A549 (cell line): Measurements from ENCODE around the gene ZFPL1. TPM values are rescaled to one million over a fixed set of nuclear protein-coding genes. Genes with fewer than 3 reads are reported as not detected.
A peak's percentile ranks its signal among the peaks of the same experiment; 100 is the strongest.

Source experiments
- ATAC-seq, 2 experiments: fragments of 200-7000 bp in 1 of 2; fragments of >200 bp in 1 of 2; cut with Nextera tagmentation in 1 of 2; cut with Tn5 transposase in 1 of 2; 3 replicates each; pipeline versions ENCODE4 v1.8.0 to v1.9.1; 2018 to 2020; ENCODE audit warnings: mild to moderate bottlenecking in 1 of 2, moderate library complexity in 1 of 2
- CTCF ChIA-PET: fragments of 300-600 bp; sonication (Branson Sonifier 250); formaldehyde crosslinking; extraction: SDS; loops from one replicate; lab custom pipeline; 2021; ENCODE audit warnings: antibody characterized with exemption, inconsistent platforms; lab: Yijun Ruan, JAX
- POLR2A ChIA-PET: fragments of 350-600 bp; formaldehyde crosslinking; extraction: SDS; loops from one replicate; lab custom pipeline; 2021; ENCODE audit warnings: antibody characterized with exemption, inconsistent platforms; lab: Yijun Ruan, JAX
- DNase-seq, 2 experiments: peaks; one replicate each; pipeline versions ENCODE4 v3.0.0 to v3.0.0-alpha.2; 2011 to 2016; ENCODE audit warnings: low read depth in 1 of 2, low spot score in 1 of 2
- FAIRE-seq: peaks from 2 replicates; lab custom pipeline; 2011; peaks lifted over from hg19 to GRCh38; lab: Jason Lieb, UNC
- H3K27ac ChIP-seq, 2 experiments: fragments of >200 bp; sonication (Bioruptor Twin); formaldehyde crosslinking; 3 replicates each; pipeline ENCODE4 v1.5.1; 2016 to 2017
- H3K4me1 ChIP-seq: fragments of >200 bp; sonication (Bioruptor Twin); formaldehyde crosslinking; 3 replicates; pipeline ENCODE4 v1.6.1; 2016
- H3K4me2 ChIP-seq: fragments of >200 bp; sonication (Bioruptor Twin); formaldehyde crosslinking; 3 replicates; pipeline ENCODE4 v1.6.1; 2016
- H3K4me3 ChIP-seq: fragments of >200 bp; sonication (Bioruptor Twin); formaldehyde crosslinking; 3 replicates; pipeline ENCODE4 v1.5.1; 2016
- H3K9me3 ChIP-seq: fragments of >200 bp; sonication (Bioruptor Twin); formaldehyde crosslinking; 3 replicates; pipeline ENCODE4 v1.6.1; 2016
- ATOH8 ChIP-seq: fragments of 250-450 bp; sonication (Bioruptor Pico); IDR thresholded peaks from 2 replicates; pipeline ENCODE4 v1.5.0; 2020; ENCODE audit warnings: low read depth, mild to moderate bottlenecking, moderate library complexity
- BHLHE40 ChIP-seq: IDR thresholded peaks from 2 replicates; pipeline ENCODE4 v1.6.1; 2012; ENCODE audit warnings: low read depth, low read length, inconsistent platforms
- CBX2 ChIP-seq: fragments of 200-600 bp; sonication (generic); IDR thresholded peaks from 2 replicates; pipeline ENCODE4 v1.6.1; 2016; ENCODE audit warnings: low read depth, mild to moderate bottlenecking, borderline replicate concordance
- CBX8 ChIP-seq: fragments of 200-600 bp; sonication (generic); IDR thresholded peaks from 2 replicates; pipeline ENCODE4 v1.6.1; 2016
- CHD4 ChIP-seq: fragments of 200-600 bp; sonication (generic); IDR thresholded peaks from 2 replicates; pipeline ENCODE4 v1.6.1; 2016; ENCODE audit warnings: antibody characterized with exemption, mild to moderate bottlenecking, borderline replicate concordance
- CTCF ChIP-seq: fragments of >200 bp; sonication (Bioruptor Twin); formaldehyde crosslinking; IDR thresholded peaks from 3 replicates; pipeline ENCODE4 v1.5.1; 2016
- E2F6 ChIP-seq: IDR thresholded peaks from 2 replicates; pipeline ENCODE4 v1.6.1; 2012; ENCODE audit warnings: low read depth, borderline replicate concordance
- EHF ChIP-seq: fragments of 250-450 bp; sonication (Bioruptor Pico); IDR thresholded peaks from 2 replicates; pipeline ENCODE4 v1.5.0; 2020; ENCODE audit warnings: mild to moderate bottlenecking
- EHMT2 ChIP-seq: fragments of 200-600 bp; sonication (generic); IDR thresholded peaks from 2 replicates; pipeline ENCODE4 v1.6.1; 2016; ENCODE audit warnings: antibody characterized with exemption, low read depth, mild to moderate bottlenecking, moderate library complexity
- EP300 ChIP-seq, 2 experiments: fragments of >200 bp; sonication (Bioruptor Twin); formaldehyde crosslinking; IDR thresholded peaks; 2 replicates in 1 of 2; 3 replicates in 1 of 2; pipeline ENCODE4 v1.6.1; 2016 to 2017
- FOSB ChIP-seq: fragments of 250-450 bp; sonication (Bioruptor Pico); IDR thresholded peaks from 2 replicates; pipeline ENCODE4 v1.5.0; 2020; ENCODE audit warnings: mild to moderate bottlenecking, moderate library complexity
- FOXS1 ChIP-seq: fragments of 250-450 bp; sonication (Bioruptor Pico); IDR thresholded peaks from 2 replicates; pipeline ENCODE4 v1.5.0; 2020; ENCODE audit warnings: mild to moderate bottlenecking, moderate library complexity
- GATA3 ChIP-seq: IDR thresholded peaks from 2 replicates; pipeline ENCODE4 v1.6.1; 2012; ENCODE audit warnings: borderline replicate concordance
- HDAC2 ChIP-seq: fragments of 200-600 bp; sonication (generic); IDR thresholded peaks from 2 replicates; pipeline ENCODE4 v1.6.1; 2016
- HMGXB4 ChIP-seq: fragments of 250-450 bp; sonication (Bioruptor Pico); IDR thresholded peaks from 2 replicates; pipeline ENCODE4 v1.5.0; 2021; ENCODE audit warnings: mild to moderate bottlenecking, moderate library complexity, borderline replicate concordance
- JUN ChIP-seq, 2 experiments: fragments of >200 bp; sonication (Bioruptor Twin); formaldehyde crosslinking; IDR thresholded peaks; 2 replicates in 1 of 2; 3 replicates in 1 of 2; pipeline ENCODE4 v1.6.1; 2016 to 2017
- JUNB ChIP-seq: fragments of >200 bp; sonication (Bioruptor Twin); formaldehyde crosslinking; IDR thresholded peaks from 2 replicates; pipeline ENCODE4 v1.6.1; 2016
- KDM5A ChIP-seq: fragments of 200-600 bp; sonication (generic); IDR thresholded peaks from 2 replicates; pipeline ENCODE4 v1.6.1; 2016; ENCODE audit warnings: antibody characterized with exemption, mild to moderate bottlenecking
- MAFK ChIP-seq: fragments of 450-650 bp; IDR thresholded peaks from 2 replicates; pipeline ENCODE4 v1.6.1; 2014; ENCODE audit not compliant: partially characterized antibody
- MYC ChIP-seq: IDR thresholded peaks from 2 replicates; pipeline ENCODE4 v1.6.1; 2012; ENCODE audit warnings: mild to moderate bottlenecking, inconsistent platforms, low read length, improper control_type of control experiment, borderline replicate concordance
- NFE2L2 ChIP-seq: fragments of 150-350 bp; conservative IDR thresholded peaks from 2 replicates; pipeline ENCODE4 v1.6.1; 2014; ENCODE audit warnings: low read length
- NPAS2 ChIP-seq: fragments of 250-450 bp; sonication (Bioruptor Pico); IDR thresholded peaks from 2 replicates; pipeline ENCODE4 v1.8.0; 2022; ENCODE audit warnings: mild to moderate bottlenecking, moderate library complexity, borderline replicate concordance
- PBX3 ChIP-seq: IDR thresholded peaks from 2 replicates; pipeline ENCODE4 v1.6.1; 2012
- PHF8 ChIP-seq: fragments of 200-600 bp; sonication (generic); IDR thresholded peaks from 2 replicates; pipeline ENCODE4 v1.6.1; 2016; ENCODE audit warnings: low read depth, mild to moderate bottlenecking, antibody characterized with exemption, moderate library complexity, borderline replicate concordance
- POLR2A ChIP-seq: IDR thresholded peaks from 2 replicates; pipeline ENCODE4 v1.6.1; 2012; ENCODE audit warnings: mild to moderate bottlenecking, low read length
- RCOR1 ChIP-seq: fragments of 150-350 bp; IDR thresholded peaks from 2 replicates; pipeline ENCODE4 v1.6.1; 2014; ENCODE audit warnings: antibody characterized with exemption, low read length, low read depth
- REST ChIP-seq: fragments of 200-600 bp; sonication (generic); IDR thresholded peaks from 2 replicates; pipeline ENCODE4 v1.6.1; 2016; ENCODE audit warnings: antibody characterized with exemption, mild to moderate bottlenecking, moderate library complexity
- SMC3 ChIP-seq: fragments of >200 bp; sonication (Bioruptor Twin); formaldehyde crosslinking; IDR thresholded peaks from 3 replicates; pipeline ENCODE4 v1.6.1; 2018; ENCODE audit warnings: inconsistent platforms
- ZFP36 ChIP-seq: fragments of 450-650 bp; IDR thresholded peaks from 2 replicates; pipeline ENCODE4 v1.6.1; 2014; ENCODE audit warnings: borderline replicate concordance; ENCODE audit not compliant: partially characterized antibody
- ZNF302 ChIP-seq: fragments of 250-450 bp; sonication (Bioruptor Pico); IDR thresholded peaks from 2 replicates; pipeline ENCODE4 v1.9.0; 2021; ENCODE audit warnings: inconsistent platforms, mild to moderate bottlenecking, moderate library complexity
- WGBS: methylation state at CpG from one replicate; pipeline ENCODE4 v1.1.6; 2017; ENCODE audit errors: missing lambda C conversion rate; 5-methylcytosine and 5-hydroxymethylcytosine counted together
- polyA minus RNA-seq: library from RNA; depleted of rRNA, polyadenylated mRNA; stranded (reverse); fragments of >200 nt; gene quantifications from 2 replicates; pipeline ENCODE4 v1.2.3, GENCODE V29; 2011; rRNA and poly(A)+ RNA removed
- polyA plus RNA-seq, 4 experiments: library from polyadenylated mRNA; depleted of rRNA in 3 of 4; stranded (reverse); fragments of >200 nt; fragmentation: RNase III in 1 of 4; extraction: RNeasy Plus Mini Kit Qiagen cat#74134 plus additional on column Dnase treatment in 1 of 4; gene quantifications; 2 replicates in 3 of 4; 3 replicates in 1 of 4; pipeline ENCODE4 v1.2.3, GENCODE V29; 2011 to 2017

The ZFPL1 gene
- polyA plus RNA-seq (2011; rRNA removed): 27.7 and 30.1 TPM in 2 replicates
- polyA plus RNA-seq (2012; cell fraction: cytosol; rRNA removed): 52.7 and 56.5 TPM in 2 replicates
- 71.8 and 82.0 TPM in 2 replicates for polyA plus RNA-seq (2012; cell fraction: nucleus; rRNA removed)
- polyA plus RNA-seq (2017; fragmentation: RNase III; extraction: RNeasy Plus Mini Kit Qiagen cat#74134 plus additional on column Dnase treatment): 29.2 to 33.5 TPM (median 31.7 TPM) in 3 replicates
- polyA minus RNA-seq: 34.6 and 49.0 TPM in 2 replicates

GRCh38 chr11:65083834-65084597 is at the start of gene ZFPL1, which contains the start of gene CDCA5:
Gene ZFPL1 (plus strand): TSS chr11:65084222. CDS start chr11:65084699, 477 bp downstream.
Gene CDCA5 (minus strand): TSS chr11:65084040. CDS start chr11:65083978, 62 bp downstream.
- peak within 1 kb of the TSS; percentile 85 to 90 for H3K27ac ChIP-seq
- peak; percentile 96 for DNase-seq
- WGBS: under 1% methylated on average over 28 of the region's 79 CpGs
- H3K4me1 ChIP-seq: peaks cover 26% of the 10 kb centered on the region
- peak; percentile 90 to 92 for ATAC-seq
- H3K9me3 ChIP-seq: no peaks in the 10 kb centered on the region
- POLR2A ChIA-PET: no interaction called here
- CTCF ChIA-PET: interaction anchor here (0.9 to 2.8 kb wide), 4 partner anchors 27 to 87 kb away, joined by 4 to 12 read pairs (median 7); partner anchors contain the start of genes ARL2 and TM7SF2
- FAIRE-seq: no peak
- peak within 1 kb of the TSS; percentile 97 for H3K4me2 ChIP-seq
- H3K4me3 ChIP-seq: peak within 1 kb of the TSS; percentile 82
- TF ChIP-seq RCOR1: no peak
- no peak for TF ChIP-seq CTCF
- no peak for TF ChIP-seq EHMT2
- no peak for TF ChIP-seq HMGXB4 (CRISPR knock-in tag)
- no peak for TF ChIP-seq FOSB (CRISPR knock-in tag)
- TF ChIP-seq PBX3: 0 out of 2 replicates have a peak, but pooled peaks have one; percentile 42
- no peak for TF ChIP-seq REST
- TF ChIP-seq EP300 (IDR thresholded peaks at IDR 0.05): no peak
- no peak for TF ChIP-seq NPAS2
- peak; percentile 62; the same call in 1 of the 2 replicates for TF ChIP-seq MYC
- no peak for TF ChIP-seq ATOH8 (CRISPR knock-in tag)
- peak; percentile 86 for TF ChIP-seq PHF8
- TF ChIP-seq GATA3: 0 out of 2 replicates have a peak, but pooled peaks have one; percentile 19
- peak; percentile 99 for TF ChIP-seq KDM5A
- no peak for TF ChIP-seq ZNF302 (CRISPR knock-in tag)
- TF ChIP-seq CBX8: no peak
- TF ChIP-seq JUN (IDR thresholded peaks at IDR 0.05): peak; percentile 63 to 88; a peak in 3 of 5 replicates
- no peak for TF ChIP-seq BHLHE40
- TF ChIP-seq CHD4: no peak
- peak; percentile 61; the same call in 1 of the 2 replicates for TF ChIP-seq E2F6
- no peak for TF ChIP-seq NFE2L2
- no peak for TF ChIP-seq SMC3
- TF ChIP-seq HDAC2: peak; percentile 95
- no peak for TF ChIP-seq FOXS1 (CRISPR knock-in tag)
- TF ChIP-seq JUNB: no peak
- no peak for TF ChIP-seq MAFK
- TF ChIP-seq ZFP36: no peak
- 0 out of 2 replicates have a peak, but pooled peaks have one; percentile 35 for TF ChIP-seq EHF
- no peak for TF ChIP-seq CBX2
- TF ChIP-seq POLR2A: peak; percentile 56; the same call in 1 of the 2 replicates
